Breast epithelium (tissue), 3 donors: ENCODE results near the gene HPGDS.

Experiments used
- POLR2A ChIP-seq: fragments of 450-650 bp; IDR thresholded peaks from one replicate; pipeline ENCODE4 v1.6.1; 2016; ENCODE audit warnings: antibody characterized with exemption, mild to moderate bottlenecking, moderate library complexity
- POLR2AphosphoS5 ChIP-seq, 3 donors: sonication (generic); formaldehyde crosslinking; IDR thresholded peaks; one replicate each; pipeline ENCODE4 v1.6.1; 2017; ENCODE audit warnings: antibody characterized with exemption in 3 of 3

GRCh38 chr4:94369046-94369445 lies 26.4 kb upstream of the HPGDS start:
- TF ChIP-seq POLR2A (no peak), POLR2AphosphoS5 (IDR thresholded peaks at IDR 0.05) (no peak)
